ENCODE results near the gene TCF7L1.
A peak's percentile ranks its signal among the peaks of the same experiment; 100 is the strongest.
"Not testable (repeated sequence)": the region's sequence is repeated elsewhere in the genome, so short reads cannot be mapped to it uniquely, and the experiment has no call there.

TCF7L1 gene

DNA sequence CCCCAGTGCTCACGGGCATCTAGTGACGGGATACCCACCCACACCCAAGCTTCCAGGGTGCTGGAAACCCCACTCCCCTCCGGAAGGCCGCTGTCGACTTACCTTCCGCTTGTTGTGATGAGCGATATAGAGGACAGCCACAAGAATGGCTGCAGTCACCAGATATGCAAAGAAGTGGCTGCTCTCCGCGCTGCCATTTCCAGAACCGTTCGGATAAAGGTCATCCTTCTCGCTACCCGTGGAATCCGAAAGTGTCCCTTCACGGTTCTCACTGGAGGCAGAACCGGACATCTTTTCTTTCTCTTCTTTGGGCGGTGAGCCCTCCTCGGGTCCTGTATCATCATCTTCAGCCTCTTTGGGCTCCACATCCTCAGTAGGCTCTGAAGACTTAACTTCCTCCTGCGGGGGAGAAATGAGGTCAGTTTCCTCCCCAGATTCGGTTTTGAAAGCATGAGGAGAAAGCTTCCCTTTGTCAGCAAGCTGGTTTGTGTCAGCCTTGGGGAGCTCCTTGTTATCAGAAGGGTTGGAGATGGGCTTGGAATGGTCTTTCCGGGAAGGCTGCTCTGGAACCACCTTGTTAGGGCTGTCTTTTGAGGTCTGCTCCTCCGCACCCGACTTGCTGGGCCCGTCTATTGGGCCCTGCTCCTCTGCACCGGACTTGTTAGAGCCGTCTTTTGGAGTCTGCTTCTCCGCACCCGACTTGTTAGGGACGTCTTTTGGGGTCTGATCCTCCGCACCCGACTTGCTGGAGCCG is 193.4 kb downstream of the TCF7L1 start:
- no peak for TF ChIP-seq CTCF (IDR thresholded peaks at IDR 0.05; ENCODE audit: unreplicated experiment in 3 of 3)
- peaks cover 45% of the 10 kb centered on the region for H3K36me3 Mint-ChIP-seq (ENCODE audit: low read depth)
- peak overlapping the region; percentile 91 to 99 (median 97) for H3K4me3 Mint-ChIP-seq
- peak overlapping the region; percentile 15 to 99 (median 98) for H3K27ac Mint-ChIP-seq
- H3K27me3 Mint-ChIP-seq (ENCODE audit: low read depth): no peaks in the 10 kb centered on the region
- peaks cover 52% of the 10 kb centered on the region for H3K4me1 Mint-ChIP-seq
- no peaks in the 10 kb centered on the region for H3K9me3 Mint-ChIP-seq

DNA sequence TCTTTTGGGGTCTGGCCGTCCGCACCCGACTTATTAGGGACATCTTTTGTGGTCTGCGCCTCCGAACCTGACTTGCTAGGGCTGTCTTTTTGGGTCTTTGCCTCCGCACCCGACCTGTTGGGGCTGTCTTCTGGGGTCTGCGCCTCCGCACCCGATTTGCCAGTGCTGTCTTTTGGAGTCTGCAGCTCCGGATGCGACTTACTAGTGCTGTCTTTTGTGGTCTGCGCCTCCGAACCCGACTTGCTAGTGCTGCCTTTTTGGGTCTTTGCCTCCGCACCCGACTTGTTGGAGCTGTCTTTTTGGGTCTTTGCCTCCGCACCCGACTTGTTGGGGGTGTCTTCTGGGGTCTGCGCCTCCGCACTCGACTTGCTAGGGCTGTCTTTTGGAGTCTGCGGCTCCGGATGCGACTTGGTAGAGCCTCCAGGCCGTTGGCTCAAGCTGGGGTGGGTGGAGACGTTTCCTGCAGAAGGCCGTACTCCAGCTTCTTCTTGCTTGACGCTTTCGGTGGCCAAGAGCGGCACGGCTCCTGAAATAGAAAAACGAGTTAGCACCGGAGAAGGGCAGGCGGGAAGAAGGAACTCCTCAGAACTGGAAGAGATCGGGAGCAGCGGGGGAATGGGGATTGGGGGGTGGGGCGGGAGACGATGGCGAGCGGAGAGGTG is 194.1 kb downstream of the TCF7L1 start:
- Mint-ChIP-seq H3K36me3 (ENCODE audit: low read depth) (peaks cover 38% of the 10 kb centered on the region), H3K4me3 (peak overlapping the region; percentile 91 to 99 (median 97)), H3K9me3 (no peaks in the 10 kb centered on the region), H3K4me1 (peaks cover 51% of the 10 kb centered on the region), H3K27ac (peak overlapping the region; percentile 97 to 99 (median 98)), H3K27me3 (ENCODE audit: low read depth) (no peaks in the 10 kb centered on the region)
- TF ChIP-seq CTCF (IDR thresholded peaks at IDR 0.05; ENCODE audit: unreplicated experiment in 3 of 3): no peak

DNA sequence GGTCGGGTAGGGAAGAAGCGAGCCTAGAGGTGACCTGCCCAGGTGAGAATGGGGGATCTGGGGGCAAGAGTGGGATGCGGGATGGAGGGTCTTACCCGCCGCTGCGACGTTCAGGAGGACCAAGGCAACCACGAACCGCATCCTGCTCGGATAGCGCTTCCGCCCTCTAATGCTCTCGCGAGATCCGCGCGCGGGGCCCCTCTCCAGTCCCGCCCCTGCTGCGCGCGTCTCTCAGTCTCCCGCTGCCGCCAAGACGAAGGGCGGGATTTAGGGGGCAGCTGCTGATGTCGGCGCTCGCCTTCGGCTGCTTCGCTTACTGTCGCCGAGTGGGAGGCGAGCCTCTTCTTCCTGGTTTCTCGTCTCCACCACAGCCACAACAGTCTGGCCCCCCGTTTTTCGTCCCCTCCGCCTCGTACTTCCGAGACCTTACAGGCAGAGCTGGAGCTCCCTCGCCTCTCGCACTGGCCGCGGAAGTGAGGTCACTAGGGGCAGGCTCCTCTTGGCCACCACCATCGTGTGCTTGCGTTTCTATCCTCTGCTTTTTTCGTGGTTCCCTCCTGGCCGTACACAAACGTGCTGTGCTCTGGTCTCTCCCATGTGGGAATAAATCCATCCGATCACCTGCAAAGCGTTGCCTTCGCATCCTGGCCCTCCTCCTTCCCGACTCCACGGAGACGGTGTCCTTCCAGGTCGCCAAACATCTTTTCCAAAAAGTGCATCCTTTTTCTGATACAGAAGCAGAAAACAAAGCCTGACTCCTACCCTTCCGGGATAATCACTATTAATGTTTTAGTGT is 194.8 kb downstream of the TCF7L1 start, which contains the start of gene TGOLN2:
Gene TGOLN2, minus strand, starts transcription at position 168 of the 796 bp plus-strand sequence. Its CDS starts 27 bp downstream, at position 141.
- peaks cover 31% of the 10 kb centered on the region for H3K36me3 Mint-ChIP-seq (ENCODE audit: low read depth)
- H3K9me3 Mint-ChIP-seq: no peaks in the 10 kb centered on the region
- H3K27ac Mint-ChIP-seq: peak within 1 kb of the TSS; percentile 97 to 99 (median 98)
- no peak for TF ChIP-seq CTCF (IDR thresholded peaks at IDR 0.05; ENCODE audit: unreplicated experiment in 3 of 3)
- peaks cover 46% of the 10 kb centered on the region for H3K4me1 Mint-ChIP-seq
- peak within 1 kb of the TSS; percentile 91 to 99 (median 97) for H3K4me3 Mint-ChIP-seq
- H3K27me3 Mint-ChIP-seq (ENCODE audit: low read depth): no peaks in the 10 kb centered on the region

DNA sequence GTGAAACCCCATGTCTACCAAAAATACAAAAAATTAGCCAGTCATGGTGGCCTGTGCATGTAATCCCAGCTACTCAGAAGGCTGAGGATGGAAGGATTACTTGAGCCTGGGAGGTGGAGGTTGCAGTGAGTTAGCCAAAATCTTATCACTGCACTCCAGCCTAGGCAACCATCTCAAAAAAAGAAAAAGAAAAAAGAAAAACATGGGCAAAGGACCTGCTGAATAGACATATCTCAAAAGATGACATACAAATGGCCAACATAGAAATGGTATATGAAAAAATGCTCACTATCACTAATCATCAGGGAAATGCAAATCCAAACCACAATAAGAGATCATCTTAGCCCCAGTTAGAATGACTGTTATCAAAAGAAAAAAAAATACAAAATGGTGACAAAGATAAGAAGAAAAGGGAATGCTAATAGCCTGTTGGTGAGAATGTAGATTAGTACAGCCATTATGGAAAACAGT is 196.0 kb downstream of the TCF7L1 start:
- H3K36me3 Mint-ChIP-seq (ENCODE audit: low read depth): peaks cover 22% of the 10 kb centered on the region
- H3K9me3 Mint-ChIP-seq: no peaks in the 10 kb centered on the region
- peak overlapping the region; percentile 18 to 97 (median 38) for H3K27ac Mint-ChIP-seq
- H3K27me3 Mint-ChIP-seq (ENCODE audit: low read depth): no peaks in the 10 kb centered on the region
- peak overlapping the region; percentile 24 to 72 (median 44) for H3K4me3 Mint-ChIP-seq
- TF ChIP-seq CTCF (IDR thresholded peaks at IDR 0.05; ENCODE audit: unreplicated experiment in 3 of 3): no peak
- H3K4me1 Mint-ChIP-seq: peaks cover 46% of the 10 kb centered on the region

GRCh38 chr2:85329701-85330100 is 196.5 kb downstream of the TCF7L1 start:
- Mint-ChIP-seq H3K27ac (peak overlapping the region; percentile 18 to 38 (median 33)), H3K4me3 (peak overlapping the region; percentile 24 to 72 (median 44)), H3K4me1 (peaks cover 44% of the 10 kb centered on the region), H3K36me3 (ENCODE audit: low read depth) (peaks cover 17% of the 10 kb centered on the region)
- H3K9me3 Mint-ChIP-seq; H3K27me3 Mint-ChIP-seq (ENCODE audit: low read depth): not testable (repeated sequence)

Data from nephron (organoid).